HEK293T (cell line): ENCODE measurements around the gene CCDC14.

ENCODE experiments used
- BHLHE40 ChIP-seq: fragments of 450-650 bp; IDR thresholded peaks from 2 replicates; pipeline ENCODE4 v1.6.1; 2016; ENCODE audit warnings: mild to moderate bottlenecking, moderate library complexity, borderline replicate concordance
- ELF4 ChIP-seq: fragments of 450-650 bp; IDR thresholded peaks from 2 replicates; pipeline ENCODE4 v1.6.1; 2017; ENCODE audit warnings: antibody characterized with exemption
- FOXA1 ChIP-seq: fragments of 450-650 bp; IDR thresholded peaks from 2 replicates; pipeline ENCODE4 v1.6.1; 2016; ENCODE audit warnings: mild to moderate bottlenecking
- HDGF ChIP-seq: fragments of 450-650 bp; IDR thresholded peaks from 2 replicates; pipeline ENCODE4 v1.6.1; 2017; ENCODE audit warnings: antibody characterized with exemption, borderline replicate concordance
- NFRKB ChIP-seq: fragments of 450-650 bp; IDR thresholded peaks from 2 replicates; pipeline ENCODE4 v1.6.1; 2016; ENCODE audit warnings: mild to moderate bottlenecking, moderate library complexity
- SP1 ChIP-seq: fragments of 450-650 bp; IDR thresholded peaks from 2 replicates; pipeline ENCODE4 v1.6.1; 2017
- SUZ12 ChIP-seq: fragments of 450-650 bp; IDR thresholded peaks from 2 replicates; pipeline ENCODE4 v1.6.1; 2016; ENCODE audit warnings: mild to moderate bottlenecking

GRCh38 chr3:123952844-123953520 lies 8.0 kb downstream of the CCDC14 start:
- no peak for TF ChIP-seq HDGF
- no peak for TF ChIP-seq ELF4
- no peak for TF ChIP-seq BHLHE40
- no peak for TF ChIP-seq SP1
- TF ChIP-seq SUZ12 = no peak
- no peak for TF ChIP-seq FOXA1
- no peak for TF ChIP-seq NFRKB
